HTR-8/SVneo (cell line): ENCODE data around the gene OR9G4.

ENCODE experiments used
- DNase-seq: peaks from one replicate; pipeline ENCODE4 v3.0.0; 2011; ENCODE audit warnings: low spot score, mixed read lengths; ENCODE audit not compliant: insufficient read length
- FAIRE-seq: peaks from 2 replicates; lab custom pipeline; 2011; peaks lifted over from hg19 to GRCh38; lab: Jason Lieb, UNC

OR9G4 gene

DNA sequence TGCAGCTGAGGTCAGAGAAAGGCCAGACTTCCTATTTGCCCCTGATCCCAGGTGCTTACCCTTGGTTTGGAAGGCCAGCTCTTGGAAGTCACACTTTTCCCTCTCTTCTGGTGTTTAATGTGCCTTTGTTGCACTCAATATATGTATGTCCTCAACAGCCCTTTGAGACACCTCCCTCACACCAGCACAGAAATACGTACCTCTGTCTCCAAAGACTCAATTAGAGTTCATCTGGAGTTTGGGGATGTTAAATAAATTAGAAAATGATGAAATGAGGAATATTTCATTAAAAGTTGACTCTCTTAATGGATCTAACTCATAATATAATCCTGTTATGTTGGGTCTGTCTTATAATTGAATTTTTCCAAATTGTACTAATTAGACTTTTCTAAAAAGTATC, at the start of gene OR9G4:
OR9G4 (minus strand) TSS at position 101 of the 400 bp plus-strand sequence. CDS start 4,931 bp downstream, outside the sequence.
- DNase-seq (no peak), FAIRE-seq (no peak)

GRCh38 chr11:56783448-56784041, 35.0 kb upstream of the OR9G4 start:
- FAIRE-seq (no peak), DNase-seq (peak; percentile 12)

GRCh38 chr11:56782167-56782847, 33.8 kb upstream of the OR9G4 start:
- DNase-seq (no peak), FAIRE-seq (no peak)

DNA sequence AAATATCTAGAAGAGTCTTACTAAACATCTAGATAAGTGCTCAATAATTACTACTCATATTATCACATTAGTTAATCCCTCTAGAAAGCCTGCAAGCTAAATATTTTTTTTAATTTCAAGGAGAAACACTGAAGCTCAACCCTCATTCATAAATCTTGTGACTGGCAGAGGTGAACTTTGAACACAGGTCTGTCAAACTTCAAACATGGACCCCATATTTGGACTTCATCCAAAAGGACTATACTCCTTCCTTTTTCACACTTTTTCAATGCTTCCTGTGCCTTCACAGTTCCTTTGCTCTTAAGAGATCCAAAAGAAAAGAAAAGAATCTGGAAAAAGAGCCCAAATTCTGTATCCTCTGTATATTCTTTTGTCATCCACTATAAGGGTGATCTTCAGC, 28.3 kb upstream of the OR9G4 start:
- FAIRE-seq (no peak), DNase-seq (no peak)

DNA sequence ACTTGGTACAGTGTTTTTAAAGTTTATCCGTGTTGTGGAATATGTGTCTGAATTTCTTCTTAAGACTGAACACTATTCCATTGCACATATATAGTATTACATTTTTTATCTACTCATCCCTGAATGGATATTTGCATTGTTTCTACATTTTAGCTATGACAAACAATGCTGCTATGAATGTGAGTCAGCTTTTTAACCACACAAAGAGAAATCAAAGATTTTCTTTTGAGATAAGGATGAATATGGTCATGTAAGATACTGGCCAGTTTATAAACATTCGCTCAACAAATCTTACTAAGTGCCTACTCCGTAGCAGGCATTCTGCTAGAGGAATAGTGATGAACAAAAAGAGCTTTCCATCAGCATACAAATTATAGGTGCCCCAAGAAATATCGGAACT, 16.5 kb upstream of the OR9G4 start:
- no peak for FAIRE-seq
- DNase-seq = no peak

DNA sequence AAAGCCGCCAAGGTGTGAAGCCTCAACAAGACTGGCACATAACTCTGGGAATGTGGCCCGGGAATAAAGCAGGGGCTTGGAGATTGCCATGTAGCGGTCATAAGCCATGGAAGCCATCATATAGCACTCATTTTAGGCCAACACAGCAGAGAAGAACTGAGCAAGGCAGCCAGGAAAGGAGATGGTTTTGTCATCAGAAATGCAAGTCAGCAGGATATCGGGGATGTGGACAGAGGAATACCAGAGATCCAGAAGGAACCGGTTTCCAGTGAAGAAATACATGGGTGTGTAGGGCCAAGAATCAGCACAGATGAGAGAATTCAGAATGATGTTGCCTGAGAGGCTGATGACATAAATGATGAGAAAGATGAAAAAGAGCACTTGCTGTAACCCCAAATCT, 3.0 kb upstream of the OR9G4 start:
- FAIRE-seq = no peak
- DNase-seq = no peak

DNA sequence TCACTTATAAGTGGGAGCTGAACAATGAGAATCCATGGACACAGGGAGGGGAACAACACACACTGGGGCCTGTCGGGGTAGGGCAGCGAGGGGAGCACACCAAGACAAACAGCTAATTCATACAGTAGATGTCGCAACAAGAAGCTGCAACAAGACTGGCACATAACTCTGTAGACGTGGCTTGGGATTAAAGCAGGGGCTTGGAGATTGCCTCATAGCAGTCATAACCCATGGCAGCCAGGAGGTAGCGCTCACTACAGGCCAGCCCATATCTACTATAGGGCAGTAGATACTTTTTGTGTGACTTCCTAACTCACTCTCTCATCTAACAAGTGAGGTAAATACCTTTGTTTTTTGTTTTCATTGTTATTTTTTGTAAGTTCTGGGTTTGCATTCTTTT, 1.7 kb upstream of the OR9G4 start:
- FAIRE-seq (no peak), DNase-seq (no peak)

GRCh38 chr11:56740886-56741285, 7.6 kb downstream of the OR9G4 start:
- no peak for DNase-seq
- no peak for FAIRE-seq

GRCh38 chr11:56740107-56740506, 8.4 kb downstream of the OR9G4 start:
- DNase-seq (no peak), FAIRE-seq (peak; percentile 20)

DNA sequence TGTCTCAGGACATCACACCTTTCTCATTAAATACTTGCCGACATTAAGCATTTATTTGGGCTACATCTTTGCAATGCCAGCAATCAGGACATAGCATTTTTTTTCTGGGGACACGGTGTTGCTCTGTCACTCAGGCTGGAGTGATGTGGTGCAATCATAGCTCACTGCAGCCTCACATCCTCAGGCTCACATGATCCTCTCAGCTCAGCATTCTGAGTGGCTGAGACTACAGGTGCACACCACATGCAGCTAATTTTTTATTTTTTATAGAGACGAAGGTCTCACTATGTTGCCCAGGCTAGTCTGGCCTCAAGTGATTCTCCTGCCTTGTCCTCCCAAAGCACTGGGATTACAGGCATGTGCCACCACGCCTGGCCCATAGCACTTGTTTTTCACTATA, 28.0 kb downstream of the OR9G4 start:
- DNase-seq (no peak), FAIRE-seq (no peak)

DNA sequence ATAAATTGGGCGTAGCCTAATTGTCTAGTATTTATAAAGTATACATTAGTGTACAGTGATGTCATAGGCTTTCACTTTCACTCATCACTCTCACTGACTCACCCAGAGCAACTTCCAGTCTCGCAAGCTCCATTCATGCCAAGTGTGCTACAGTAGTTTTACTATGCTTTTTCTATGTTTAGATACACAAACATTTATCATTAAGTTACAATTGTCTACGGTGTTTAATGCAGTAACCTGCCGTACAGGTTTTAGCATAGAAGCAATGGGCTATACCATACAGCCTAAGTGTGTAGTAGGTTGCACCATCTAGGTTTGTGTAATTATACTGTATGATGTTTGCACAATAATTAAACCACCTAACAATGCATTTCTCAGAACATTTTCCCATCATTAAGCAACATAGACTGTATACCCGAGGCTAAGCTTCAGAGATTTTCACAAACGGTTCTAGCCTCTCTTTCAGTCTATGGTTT, 32.1 kb downstream of the OR9G4 start:
- DNase-seq (no peak), FAIRE-seq (no peak)

GRCh38 chr11:56714206-56714605, 34.3 kb downstream of the OR9G4 start:
- FAIRE-seq (no peak), DNase-seq (no peak)

- FAIRE-seq (no peak), DNase-seq (no peak)
Observed at GRCh38 chr11:56706486-56706885, 42.0 kb downstream of the OR9G4 start.

GRCh38 chr11:56705784-56706396, 42.6 kb downstream of the OR9G4 start:
- DNase-seq (no peak), FAIRE-seq (no peak)

DNA sequence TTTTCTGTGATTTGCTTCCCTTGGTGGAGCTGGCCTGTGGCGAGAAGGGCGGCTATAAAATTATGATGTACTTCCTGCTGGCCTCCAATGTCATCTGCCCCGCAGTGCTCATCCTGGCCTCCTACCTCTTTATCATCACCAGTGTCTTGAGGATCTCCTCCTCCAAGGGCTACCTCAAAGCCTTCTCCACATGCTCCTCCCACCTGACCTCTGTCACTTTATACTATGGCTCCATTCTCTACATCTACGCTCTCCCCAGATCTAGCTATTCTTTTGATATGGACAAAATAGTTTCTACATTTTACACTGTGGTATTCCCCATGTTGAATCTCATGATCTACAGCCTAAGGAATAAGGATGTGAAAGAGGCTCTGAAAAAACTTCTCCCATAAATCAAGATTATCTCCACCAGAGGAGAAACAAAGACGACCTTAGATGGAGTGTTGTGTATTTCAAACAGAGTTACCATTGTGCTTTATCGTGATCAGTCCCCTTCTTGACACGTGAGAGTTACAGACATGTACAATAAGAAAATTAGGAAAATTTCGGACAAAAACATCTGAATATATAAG, 47.5 kb downstream of the OR9G4 start:
- DNase-seq (no peak), FAIRE-seq (no peak)

- no peak for DNase-seq
- no peak for FAIRE-seq
Observed at GRCh38 chr11:56700242-56700913, 48.1 kb downstream of the OR9G4 start.

GRCh38 chr11:56698795-56699194, 49.7 kb downstream of the OR9G4 start, which contains the start of gene OR9G1:
Gene OR9G1 (plus strand): TSS chr11:56699095. CDS start chr11:56700388, 1,293 bp downstream.
- FAIRE-seq (no peak), DNase-seq (no peak)

GRCh38 chr11:56693428-56693827, 55.1 kb downstream of the OR9G4 start:
- DNase-seq (no peak), FAIRE-seq (no peak)
